Fibroblast of peridontal ligament (primary cell): ENCODE results near the gene GNAL.
A peak's percentile ranks its signal among the peaks of the same experiment; 100 is the strongest.
"Not testable (repeated sequence)": the region's sequence is repeated elsewhere in the genome, so short reads cannot be mapped to it uniquely, and the experiment has no call there.

ENCODE experiments used
- DNase-seq: peaks from one replicate; pipeline ENCODE4 v3.0.0-alpha.2; 2010; ENCODE audit errors: extremely low read depth

Gene GNAL

DNA sequence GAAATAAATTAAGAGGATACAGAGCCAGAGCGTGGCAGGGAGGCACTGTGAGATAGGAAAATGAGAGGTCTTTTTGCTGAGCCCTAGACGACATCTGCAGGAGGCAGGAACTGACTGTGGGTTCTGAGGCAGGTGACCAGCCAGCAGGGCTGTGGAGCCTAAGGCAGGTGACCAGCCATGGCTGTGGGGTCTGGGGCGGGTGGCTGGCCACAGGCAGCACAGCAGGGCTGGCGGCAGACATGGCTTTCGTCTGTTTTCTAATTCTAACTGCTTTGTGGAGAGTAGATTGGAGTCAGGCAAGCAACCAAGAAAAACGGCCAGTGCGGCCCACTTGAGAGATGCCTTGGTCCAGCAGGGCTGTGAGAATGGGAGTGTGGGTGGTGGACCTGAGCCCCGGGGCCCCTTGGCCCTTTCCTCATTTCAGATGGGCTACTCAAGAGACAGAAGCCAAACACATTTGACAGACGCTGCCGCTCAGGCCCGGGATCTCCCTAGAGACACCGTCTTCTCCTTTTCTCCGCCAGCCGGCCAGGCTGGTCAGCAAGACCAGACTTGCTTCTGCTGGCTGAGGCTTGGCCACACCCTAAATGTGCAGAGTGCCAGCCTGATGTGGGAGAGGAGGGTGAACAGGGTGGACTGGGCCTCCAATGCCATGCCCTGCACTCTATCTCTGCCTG, 19.7 kb upstream of the GNAL start:
- no peak for DNase-seq

DNA sequence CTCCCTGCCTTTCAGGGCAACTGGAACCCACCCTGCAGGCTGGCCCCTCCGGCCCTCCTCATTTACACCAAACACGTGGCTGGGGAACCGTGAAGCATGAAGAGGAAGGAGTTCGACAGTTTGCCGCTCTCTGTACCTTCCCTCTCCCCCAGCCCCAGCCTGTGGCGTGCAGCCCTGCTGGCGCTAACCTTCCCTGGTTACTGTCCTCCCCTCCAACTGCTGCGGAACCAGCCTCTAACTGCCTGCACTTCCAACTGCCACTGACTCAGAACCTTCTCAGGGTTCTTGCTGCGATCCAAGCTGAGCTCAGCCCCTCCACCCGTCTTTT, 19.2 kb upstream of the GNAL start:
- no peak for DNase-seq

DNA sequence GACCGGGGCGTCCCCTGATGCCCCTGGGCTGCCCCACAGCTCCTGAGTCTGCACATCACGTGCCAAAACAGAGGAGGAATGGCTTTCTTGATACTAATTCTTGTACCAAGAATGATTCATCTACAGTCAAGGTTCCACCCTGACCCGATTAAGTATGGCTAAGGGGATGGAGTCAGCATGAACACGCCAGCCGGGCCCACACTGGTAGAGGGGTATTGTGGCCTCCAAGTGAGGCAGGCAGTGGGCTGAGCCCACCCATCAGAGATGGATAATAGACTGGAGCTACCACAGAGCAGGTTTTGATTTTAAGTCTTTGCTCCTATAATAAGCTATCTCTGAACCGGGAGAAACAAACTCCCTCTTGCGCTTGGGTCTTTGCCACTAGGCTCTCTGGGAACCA, 17.9 kb upstream of the GNAL start:
- no peak for DNase-seq

DNA sequence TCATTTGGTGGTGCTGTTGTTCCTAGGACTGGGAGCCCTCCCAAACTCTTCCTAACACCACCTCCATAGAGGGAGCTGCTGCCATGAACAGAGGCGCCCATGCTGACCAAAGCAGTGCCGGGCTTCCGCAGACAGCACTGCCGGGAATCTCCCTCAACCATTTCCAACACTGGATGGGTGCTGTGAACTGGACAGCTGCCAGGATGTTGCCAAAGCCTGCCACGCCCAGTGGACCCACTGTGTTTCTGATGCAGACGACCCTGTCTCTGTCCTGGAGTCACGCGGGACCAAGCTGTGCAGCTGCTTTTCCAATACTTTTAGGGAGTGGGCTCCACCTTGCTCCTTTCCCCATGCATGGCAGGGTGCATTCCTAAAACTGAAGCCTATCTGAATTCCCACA, 16.9 kb upstream of the GNAL start:
- DNase-seq = no peak

DNA sequence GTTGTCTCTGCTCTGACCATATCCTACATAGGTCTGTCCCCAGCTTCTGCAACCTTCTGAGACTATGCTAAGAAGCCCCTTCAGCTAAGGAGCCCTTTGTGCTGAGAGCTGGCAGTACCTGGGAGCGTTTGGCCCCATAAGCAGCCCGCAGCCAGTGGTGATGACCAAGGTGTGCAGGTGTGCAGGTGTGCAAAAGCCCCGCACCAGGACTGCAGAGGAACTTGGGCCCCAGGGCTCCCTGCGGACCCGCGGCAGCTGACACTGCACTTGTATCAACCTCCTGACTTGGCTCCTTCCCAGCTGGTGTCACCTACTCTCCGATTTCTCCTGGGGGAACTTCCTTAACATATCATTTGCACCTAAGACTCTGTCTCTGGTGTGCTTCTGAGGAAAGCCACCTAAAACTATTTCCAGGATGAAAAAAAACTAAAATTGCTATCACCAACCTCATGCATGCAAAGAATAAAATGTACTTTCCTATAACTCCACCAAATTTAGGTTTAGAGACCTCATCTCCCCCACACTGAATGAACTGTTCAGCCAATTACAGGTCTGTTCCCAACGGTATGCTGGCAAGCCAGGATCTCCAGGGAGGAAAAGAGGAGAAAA, 16.1 kb upstream of the GNAL start:
- DNase-seq = no peak

DNA sequence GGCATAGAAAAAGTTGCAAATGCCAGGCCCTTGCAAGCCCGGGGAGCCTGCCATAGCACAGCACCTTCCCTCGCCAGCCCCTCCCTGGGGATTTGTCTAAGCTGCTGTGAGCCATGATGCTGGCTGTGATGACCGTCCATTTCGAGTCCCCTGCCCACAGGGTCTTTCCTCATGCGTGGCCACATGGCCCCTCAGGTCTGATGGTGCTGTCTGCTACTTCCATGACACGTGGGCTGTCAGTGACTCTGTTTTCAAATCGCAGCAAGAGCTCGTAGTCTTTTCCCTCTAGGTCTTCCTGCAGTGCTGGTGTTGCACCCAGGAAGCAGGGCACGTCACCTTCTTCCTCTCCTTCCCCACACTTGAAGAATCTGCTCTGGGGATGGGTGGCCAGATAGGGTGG, 15.5 kb upstream of the GNAL start:
- no peak for DNase-seq

DNA sequence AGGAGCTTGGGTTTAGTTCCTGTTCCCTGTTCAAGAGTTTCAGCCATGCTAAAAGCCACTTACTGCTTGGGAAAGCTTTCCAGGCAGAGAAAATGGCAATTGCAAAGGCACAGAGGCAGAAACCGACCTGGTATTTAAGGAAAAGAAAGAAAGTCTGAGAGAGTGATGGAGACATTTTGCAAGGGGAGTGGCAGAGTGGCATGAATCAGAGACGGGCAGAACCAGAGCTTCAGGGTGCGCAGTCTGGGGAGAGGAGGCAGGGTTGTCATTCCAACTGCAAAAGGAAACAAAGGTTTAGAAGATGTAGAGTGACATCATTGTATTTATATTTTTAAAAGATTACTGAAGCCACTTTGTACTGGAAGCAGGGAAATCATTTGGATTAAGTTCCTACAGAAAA, 14.9 kb upstream of the GNAL start:
- no peak for DNase-seq

DNA sequence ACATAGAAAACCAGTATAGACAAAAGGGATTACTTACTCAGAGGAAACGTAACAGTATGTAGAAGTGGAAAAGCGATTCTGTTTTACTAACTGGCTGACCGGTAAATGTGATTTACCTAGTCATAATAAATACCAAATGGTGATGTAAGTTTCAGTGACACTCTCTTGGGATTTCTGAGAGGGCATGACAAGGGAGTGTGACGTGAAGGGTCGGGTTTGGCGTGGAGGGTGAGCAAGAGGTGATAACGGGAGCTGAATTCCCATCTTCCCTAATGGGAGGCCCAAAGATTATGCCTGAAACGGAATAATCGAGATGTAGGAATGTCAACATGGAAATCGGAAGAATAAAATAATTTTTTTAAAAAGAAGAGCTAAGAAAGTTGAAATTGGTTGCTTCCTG, 12.7 kb upstream of the GNAL start:
- DNase-seq = no peak

DNA sequence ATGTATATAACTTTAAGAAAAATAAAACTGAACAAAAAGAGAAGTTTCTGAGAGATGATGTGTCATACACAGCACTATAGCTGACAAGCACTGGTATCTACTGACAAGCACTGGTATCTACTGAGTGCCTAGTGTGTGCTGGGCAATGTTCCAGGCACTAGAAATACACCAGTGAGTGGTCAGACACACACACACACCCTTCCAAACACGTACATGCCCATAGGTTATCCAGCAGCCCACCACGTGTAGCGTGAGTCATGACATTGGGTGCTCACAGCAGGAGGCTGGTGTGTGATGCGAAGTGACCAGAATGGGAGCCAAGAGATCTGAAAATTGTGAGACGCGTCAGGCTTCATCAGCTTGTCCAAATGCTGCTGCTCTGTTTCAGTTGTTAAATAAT, 12.2 kb upstream of the GNAL start:
- no peak for DNase-seq

DNA sequence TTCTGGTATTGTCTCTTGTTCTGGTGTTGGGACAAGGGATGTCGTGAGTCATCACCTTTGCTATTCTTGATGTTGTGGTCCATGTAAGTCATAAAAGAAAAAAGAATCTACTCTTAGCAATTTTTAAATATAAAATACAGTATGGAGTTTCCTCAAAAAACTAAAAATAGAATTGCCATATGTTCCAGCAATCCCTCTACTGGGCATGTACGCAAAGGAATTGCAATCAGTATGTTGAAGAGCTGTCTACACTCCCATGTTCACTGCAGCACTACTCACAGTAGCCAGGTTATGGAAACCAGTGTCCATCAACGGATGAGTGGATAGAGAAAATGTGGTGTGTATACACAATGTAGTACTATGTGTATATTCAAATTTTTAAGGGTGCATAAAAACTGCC, 10.9 kb upstream of the GNAL start:
- DNase-seq = no peak

DNA sequence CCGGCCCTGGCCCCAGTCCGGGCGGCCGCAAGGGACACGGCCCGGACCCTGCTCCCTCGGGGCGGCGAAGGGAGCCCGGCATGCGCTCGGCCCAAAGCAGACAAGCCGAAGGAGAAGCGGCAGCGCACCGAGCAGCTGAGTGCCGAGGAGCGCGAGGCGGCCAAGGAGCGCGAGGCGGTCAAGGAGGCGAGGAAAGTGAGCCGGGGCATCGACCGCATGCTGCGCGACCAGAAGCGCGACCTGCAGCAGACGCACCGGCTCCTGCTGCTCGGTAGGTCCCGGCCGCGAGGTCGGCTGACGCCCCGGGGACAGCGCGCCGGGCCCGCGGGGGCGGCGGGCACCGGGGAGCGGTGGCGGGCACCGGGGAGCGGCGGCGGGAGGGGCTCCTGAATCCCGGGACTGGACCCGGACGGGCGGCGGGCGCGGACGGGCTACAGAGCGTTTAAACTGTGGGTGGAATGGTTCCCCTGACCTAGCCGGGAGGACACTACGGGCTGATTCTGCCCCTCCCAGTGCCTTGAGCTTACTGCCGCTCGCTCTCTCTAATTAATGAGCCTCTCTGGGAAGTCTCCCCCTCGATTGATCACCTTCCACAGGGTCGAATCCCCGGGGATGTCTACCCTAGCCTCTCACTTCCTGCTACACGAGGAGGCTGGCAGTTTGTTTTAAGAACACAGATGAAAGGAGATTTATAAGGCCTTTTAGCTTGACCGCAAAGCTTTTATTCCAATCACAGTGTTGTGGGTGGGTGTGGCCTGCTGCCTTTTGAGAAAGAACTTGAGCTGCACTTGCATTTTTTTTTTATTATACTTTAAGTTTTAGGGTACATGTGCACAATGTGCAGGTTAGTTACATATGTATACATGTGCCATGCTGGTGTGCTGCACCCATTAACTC, 853 bp downstream of the GNAL start:
- DNase-seq = peak; percentile 4

DNA sequence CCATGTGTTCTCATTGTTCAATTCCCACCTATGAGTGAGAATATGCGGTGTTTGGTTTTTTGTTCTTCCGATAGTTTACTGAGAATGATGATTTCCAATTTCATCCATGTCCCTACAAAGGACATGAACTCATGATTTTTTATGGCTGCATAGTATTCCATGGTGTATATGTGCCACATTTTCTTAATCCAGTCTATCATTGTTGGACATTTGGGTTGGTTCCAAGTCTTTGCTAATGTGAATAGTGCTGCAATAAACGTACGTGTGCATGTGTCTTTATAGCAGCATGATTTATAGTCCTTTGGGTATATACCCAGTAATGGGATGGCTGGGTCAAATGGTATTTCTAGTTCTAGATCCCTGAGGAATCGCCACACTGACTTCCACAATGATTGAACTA, 1.6 kb downstream of the GNAL start:
- DNase-seq = not testable (repeated sequence)

DNA sequence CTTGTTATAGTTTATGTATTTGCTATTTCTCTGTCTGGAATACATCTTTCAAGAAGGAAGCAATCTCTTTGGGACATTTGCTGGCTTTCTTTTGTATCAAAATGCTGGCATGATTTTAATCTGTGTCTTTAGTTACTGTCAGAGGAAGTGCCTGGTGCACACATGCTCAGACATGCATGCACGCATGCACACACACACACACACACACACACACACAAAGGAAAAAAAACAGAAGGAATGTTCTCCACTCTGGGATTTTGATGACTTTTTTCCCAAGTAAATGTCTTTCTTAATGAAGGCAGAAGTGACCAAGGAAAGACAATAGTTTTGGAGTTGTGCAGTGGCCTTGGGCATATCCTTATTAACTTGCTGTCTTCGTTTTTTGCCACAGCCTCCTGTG, 6.7 kb downstream of the GNAL start:
- no peak for DNase-seq

DNA sequence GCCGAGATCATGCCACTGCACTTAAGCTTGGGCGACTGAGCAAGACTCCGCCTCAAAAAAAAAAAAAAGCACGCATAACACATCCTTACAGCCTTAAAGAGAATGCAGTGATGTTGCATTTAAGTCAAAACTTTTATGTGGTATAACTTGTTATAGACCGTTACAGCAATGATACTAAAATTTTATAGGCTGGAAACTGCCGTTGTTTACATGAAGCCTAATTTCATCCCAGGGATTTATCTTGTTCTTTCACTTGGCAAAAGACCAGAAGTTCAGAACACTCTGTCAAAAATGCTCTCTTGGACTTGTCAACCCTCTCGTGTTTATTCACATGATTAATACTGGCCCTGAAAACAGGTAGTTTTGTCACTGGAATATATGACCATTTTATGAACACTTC, 7.4 kb downstream of the GNAL start:
- no peak for DNase-seq

DNA sequence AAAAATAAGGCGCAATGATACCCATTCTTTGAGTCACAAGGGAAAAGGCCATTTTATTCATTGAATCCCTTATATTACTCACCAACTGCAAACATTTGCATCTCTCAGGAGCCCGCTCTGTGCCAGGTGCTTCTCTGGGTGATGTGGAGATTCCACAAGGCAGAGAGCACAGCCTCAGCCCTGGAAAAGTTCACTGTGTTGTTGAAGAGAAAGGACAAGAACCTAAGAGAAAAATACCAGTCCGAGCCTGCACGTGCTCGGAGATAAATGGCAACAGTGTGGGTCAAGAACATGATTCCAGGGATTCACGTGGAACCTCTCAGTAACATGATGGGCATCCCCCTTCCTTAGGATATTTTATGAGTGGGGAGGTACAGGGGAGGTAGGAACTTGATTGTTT, 11.8 kb downstream of the GNAL start:
- DNase-seq = no peak

DNA sequence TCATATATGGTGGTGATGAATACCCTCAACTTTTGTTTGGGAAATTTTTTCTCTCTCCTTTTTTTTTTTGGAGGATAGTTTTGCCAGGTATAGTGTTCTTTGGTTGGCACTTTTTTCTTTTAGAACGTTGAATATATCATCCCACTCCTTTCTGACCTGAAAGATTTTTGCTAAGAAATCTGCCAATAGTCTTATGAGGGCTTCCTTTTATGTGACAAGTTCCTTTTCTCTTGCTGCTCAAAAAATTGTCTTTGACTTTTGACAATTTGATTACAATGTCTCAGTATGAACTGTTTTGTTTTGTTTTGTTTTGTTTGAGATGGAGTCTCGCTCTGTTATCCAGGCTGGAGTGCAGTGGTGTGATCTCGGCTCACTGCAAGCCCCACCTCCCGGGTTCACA, 21.5 kb downstream of the GNAL start:
- DNase-seq = no peak

DNA sequence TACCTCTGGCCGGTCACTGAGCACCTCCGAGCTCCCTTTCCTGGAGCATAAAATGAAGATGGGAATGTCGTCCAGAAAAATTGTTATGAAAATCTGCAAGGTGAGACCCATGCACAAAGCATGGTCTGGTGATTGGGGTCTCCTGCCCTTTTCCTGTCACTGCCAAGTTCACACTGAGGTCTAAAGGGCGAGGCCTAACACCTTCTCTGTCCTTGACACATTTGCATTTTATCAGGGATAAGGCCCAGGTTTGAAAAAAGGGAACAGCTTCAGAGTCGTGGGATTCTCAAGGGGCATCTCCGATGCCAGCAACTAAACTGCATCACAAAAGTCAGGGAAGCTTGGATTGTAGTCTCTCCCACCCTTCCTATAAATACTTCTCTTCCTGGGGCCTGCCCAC, 24.7 kb downstream of the GNAL start:
- DNase-seq = no peak

DNA sequence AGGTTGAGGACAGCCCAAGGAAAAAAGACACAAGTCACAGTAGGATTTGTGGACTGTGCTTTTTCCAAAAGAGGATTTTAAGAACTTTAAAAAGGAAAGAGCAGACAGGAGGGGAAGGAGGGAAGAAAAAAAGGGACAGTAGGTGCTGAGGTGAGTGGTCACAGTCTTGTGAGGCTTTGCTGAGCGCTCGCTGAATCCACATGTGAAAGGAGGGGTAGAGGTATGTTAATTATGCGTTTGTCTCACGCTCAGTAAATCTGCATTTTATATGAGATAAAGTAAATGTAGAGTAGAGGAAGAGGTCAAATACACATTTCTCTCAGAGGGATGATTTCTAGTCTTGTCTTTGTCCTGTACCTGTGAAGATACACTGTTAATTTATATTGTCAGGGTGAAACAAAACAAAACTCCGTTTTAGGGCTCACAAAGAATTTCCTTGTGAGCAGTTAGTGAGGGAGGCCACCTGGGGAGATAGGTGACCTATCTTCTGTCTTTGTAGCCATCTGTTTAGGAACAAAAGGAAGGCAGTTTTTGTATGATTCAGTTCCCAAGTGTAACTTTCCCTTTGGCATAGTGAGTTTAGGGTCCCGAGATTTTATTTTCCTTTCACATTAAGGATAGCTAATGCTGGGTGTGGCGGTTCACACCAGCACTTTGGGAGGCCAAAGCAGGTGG, 25.3 kb downstream of the GNAL start:
- no peak for DNase-seq

DNA sequence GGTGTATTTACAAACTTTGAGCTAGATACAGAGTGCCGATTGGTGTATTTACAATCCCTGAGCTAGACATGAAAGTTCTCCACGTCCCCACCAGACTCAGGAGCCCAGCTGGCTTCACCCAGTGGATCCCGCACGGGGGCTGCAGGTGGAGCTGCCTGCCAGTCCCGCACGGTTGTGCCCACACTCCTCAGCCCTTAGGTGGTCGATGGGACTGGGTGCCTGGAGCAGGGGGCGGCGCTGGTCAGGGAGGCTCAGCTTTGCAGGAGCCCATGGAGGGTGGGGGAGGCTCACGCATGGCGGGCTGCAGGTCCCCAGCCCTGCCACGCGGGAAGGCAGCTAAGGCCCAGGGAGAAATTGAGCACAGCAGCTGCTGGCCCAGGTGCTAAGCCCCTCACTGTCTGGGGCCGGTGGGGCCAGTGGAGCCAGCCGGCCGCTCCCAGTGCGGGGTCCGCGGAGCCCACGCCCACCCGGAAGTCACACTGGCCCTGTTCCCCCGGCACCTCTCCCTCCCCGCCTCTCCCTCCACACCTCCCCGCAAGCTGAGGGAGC, 27.8 kb downstream of the GNAL start:
- not testable (repeated sequence) for DNase-seq

DNA sequence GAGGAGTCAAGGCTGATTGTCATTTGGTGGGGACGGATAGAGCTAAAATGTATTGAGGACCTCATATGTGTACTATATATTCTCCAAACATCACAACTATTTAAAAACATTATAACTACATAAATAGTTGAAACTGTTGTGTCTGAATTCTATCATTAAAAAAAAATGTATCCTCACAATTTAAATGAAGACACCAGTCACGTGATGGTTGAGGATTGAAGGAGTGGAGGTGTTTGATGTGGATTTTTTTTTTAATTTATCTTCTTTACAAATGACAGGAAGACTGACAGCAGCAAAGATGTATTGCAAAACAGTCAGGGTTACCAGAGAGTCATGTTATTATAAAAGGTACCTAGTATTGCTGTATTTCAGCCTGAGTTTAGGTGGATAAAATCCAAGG, 30.0 kb downstream of the GNAL start:
- no peak for DNase-seq

DNA sequence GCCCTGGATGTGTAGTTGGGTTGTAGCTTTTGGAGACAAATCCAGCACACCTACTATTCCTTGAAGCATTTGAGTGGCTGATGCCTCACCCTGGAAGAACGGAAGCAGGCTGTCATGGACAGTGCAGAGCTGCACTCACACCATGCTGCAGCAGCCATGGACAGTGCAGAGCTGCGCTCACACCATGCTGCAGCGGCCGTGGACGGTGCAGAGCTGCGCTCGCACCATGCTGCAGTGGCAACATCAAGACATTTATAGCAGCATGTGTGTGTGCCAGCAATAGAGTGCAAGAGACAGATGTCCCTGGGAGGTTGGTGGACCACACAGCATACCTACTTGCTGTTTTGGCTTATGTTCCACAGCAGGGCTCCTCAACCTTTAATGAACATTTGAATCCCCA, 30.6 kb downstream of the GNAL start:
- DNase-seq = no peak

DNA sequence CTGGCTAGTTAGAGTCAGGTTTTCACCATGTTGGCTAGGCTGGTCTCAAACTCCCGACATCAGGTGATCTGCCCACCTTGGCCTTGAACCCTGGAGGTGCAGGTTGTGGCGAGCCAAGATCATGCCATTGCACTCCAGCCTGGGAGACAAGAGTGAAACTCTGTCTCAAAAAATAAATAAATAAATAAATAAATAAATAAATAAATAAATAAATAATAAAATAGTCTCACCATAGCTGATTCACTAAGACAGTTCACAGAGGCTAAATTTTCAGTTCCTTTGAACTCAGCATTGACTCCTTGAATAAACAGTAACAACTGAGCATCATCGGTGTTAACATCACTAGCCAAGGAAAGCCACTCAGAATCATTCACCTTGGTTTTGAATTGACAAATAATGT, 32.7 kb downstream of the GNAL start:
- DNase-seq = no peak
